ENCODE measurements around the gene TOX3.

TOX3 gene

GRCh38 chr16:52399116-52399515 is 147.8 kb downstream of the TOX3 start:
- no peak overlapping the region for H3K27ac ChIP-seq
- no peak for TF ChIP-seq CTCF (conservative IDR thresholded peaks at IDR 0.05)
- TF ChIP-seq ZFX (IDR thresholded peaks at IDR 0.05), result no peak

- H3K27ac ChIP-seq, result no peak overlapping the region
- TF ChIP-seq ZFX (IDR thresholded peaks at IDR 0.05) (no peak), CTCF (conservative IDR thresholded peaks at IDR 0.05) (no peak)
Measured at GRCh38 chr16:52398491-52398960, 148.4 kb downstream of the TOX3 start.

GRCh38 chr16:52398021-52398420 is 148.9 kb downstream of the TOX3 start:
- TF ChIP-seq ZFX (IDR thresholded peaks at IDR 0.05), result no peak
- TF ChIP-seq CTCF (conservative IDR thresholded peaks at IDR 0.05), result no peak
- H3K27ac ChIP-seq, result no peak overlapping the region

- TF ChIP-seq ZFX (IDR thresholded peaks at IDR 0.05) (no peak), CTCF (conservative IDR thresholded peaks at IDR 0.05) (no peak)
- H3K27ac ChIP-seq, result no peak overlapping the region
Measured at GRCh38 chr16:52393448-52393847, 153.5 kb downstream of the TOX3 start.

GRCh38 chr16:52389045-52389444 is 157.9 kb downstream of the TOX3 start:
- H3K27ac ChIP-seq, result no peak overlapping the region
- TF ChIP-seq ZFX (IDR thresholded peaks at IDR 0.05), result no peak
- no peak for TF ChIP-seq CTCF (conservative IDR thresholded peaks at IDR 0.05)

All from C4-2B (cell line).